A673 (cell line): ENCODE measurements around the gene SCRN1. TPM values are rescaled to one million over a fixed set of nuclear protein-coding genes. Genes with fewer than 3 reads are reported as not detected.

Experiments used
- BruUV-seq: library from RNA; stranded (reverse); fragments of 400-500 nt; replicated peaks from 2 replicates; lab custom pipeline; 2021; lab: Mats Ljungman, UMichigan
- CTCF ChIA-PET: fragments of 300-600 bp; sonication (Branson Sonifier 250); formaldehyde crosslinking; loops from one replicate; lab custom pipeline; 2022; ENCODE audit warnings: antibody characterized with exemption; lab: Charles Lee
- POLR2A ChIA-PET: fragments of 300-600 bp; sonication (Branson Sonifier 250); formaldehyde crosslinking; loops from one replicate; lab custom pipeline; 2022; ENCODE audit warnings: antibody characterized with exemption; ENCODE audit not compliant: low non-redundant PET; lab: Charles Lee
- DNase-seq: peaks from one replicate; pipeline ENCODE4 v3.0.0-alpha.2; 2015; ENCODE audit warnings: low spot score
- H3K27ac ChIP-seq: fragments of 200-600 bp; sonication (generic); 2 replicates; pipeline ENCODE4 v1.5.1; 2016; ENCODE audit warnings: mixed run types, low read depth, mild to moderate bottlenecking, mixed read lengths, antibody characterized with exemption, low read length; ENCODE audit not compliant: poor library complexity, severe bottlenecking
- H3K27me3 ChIP-seq: fragments of 200-600 bp; sonication (generic); replicated peaks from 2 replicates; pipeline ENCODE4 v1.6.1; 2017; ENCODE audit warnings: mixed run types, low read depth, mild to moderate bottlenecking, mixed read lengths, antibody characterized with exemption, low read length; ENCODE audit not compliant: insufficient read depth, poor library complexity
- H3K36me3 ChIP-seq: fragments of 200-600 bp; sonication (generic); 2 replicates; pipeline ENCODE4 v1.6.1; 2016; ENCODE audit warnings: mixed run types, mild to moderate bottlenecking, mixed read lengths, antibody characterized with exemption, low read length; ENCODE audit not compliant: insufficient read depth, poor library complexity, severe bottlenecking
- H3K4me1 ChIP-seq: fragments of 200-600 bp; sonication (generic); 2 replicates; pipeline ENCODE4 v1.6.1; 2017; ENCODE audit warnings: mixed run types, mild to moderate bottlenecking, mixed read lengths, antibody characterized with exemption, low read length; ENCODE audit not compliant: insufficient read depth, poor library complexity, severe bottlenecking
- H3K4me3 ChIP-seq: fragments of 200-600 bp; sonication (generic); 2 replicates; pipeline ENCODE4 v1.5.1; 2016; ENCODE audit warnings: low read depth, mixed run types, mild to moderate bottlenecking, mixed read lengths, low read length; ENCODE audit not compliant: poor library complexity, severe bottlenecking
- H3K9me3 ChIP-seq: fragments of 200-600 bp; sonication (generic); 2 replicates; pipeline ENCODE4 v1.6.1; 2016; ENCODE audit warnings: mixed run types, low read depth, mild to moderate bottlenecking, mixed read lengths, antibody characterized with exemption, low read length; ENCODE audit not compliant: poor library complexity, severe bottlenecking
- EZH2 ChIP-seq: fragments of 200-600 bp; sonication (generic); IDR thresholded peaks from 2 replicates; pipeline ENCODE4 v1.6.1; 2017; ENCODE audit warnings: borderline replicate concordance, low read depth, mild to moderate bottlenecking, mixed read lengths, antibody characterized with exemption, low read length; ENCODE audit not compliant: poor library complexity, severe bottlenecking
- intact Hi-C: fragments of 100-400 bp; cut with micrococcal nuclease; formaldehyde crosslinking; loops from one replicate; pipeline ENCODE4 v1.10.0; 2022; ENCODE audit not compliant: unreplicated experiment
- total RNA-seq: library from RNA; stranded (reverse); gene quantifications from 2 replicates; pipeline ENCODE4 v1.2.3, GENCODE V29; 2021
- TF ChIP-seq, protein P1 (sequence below): fragments of 300-800, 200-600 bp; sonication (generic); conservative IDR thresholded peaks from 2 replicates; pipeline ENCODE4 v1.5.1; 2017; ENCODE audit warnings: low read depth, mild to moderate bottlenecking, antibody characterized with exemption, low read length, moderate library complexity, mixed read lengths

Gene SCRN1
- total RNA-seq, 1 experiment from 2014 or later = 83.9 TPM

GRCh38 chr7:30036220-30036619, 46.6 kb upstream of the SCRN1 start:
- intact Hi-C loops = no loop called here
- H3K4me1 ChIP-seq = no peaks in the 10 kb centered on the region
- BruUV-seq = no TSS peak
- no peaks in the 10 kb centered on the region for H3K27me3 ChIP-seq
- POLR2A ChIA-PET = interaction anchor here (0.7 kb wide), 1 partner anchor 185 kb away, joined by 3 read pairs; no protein-coding TSS in a partner anchor
- no peak overlapping the region for H3K4me3 ChIP-seq
- DNase-seq = no peak
- no peaks in the 10 kb centered on the region for H3K36me3 ChIP-seq
- no peaks in the 10 kb centered on the region for H3K9me3 ChIP-seq
- TF ChIP-seq EZH2 = no peak
- TF ChIP-seq, protein P1, sequence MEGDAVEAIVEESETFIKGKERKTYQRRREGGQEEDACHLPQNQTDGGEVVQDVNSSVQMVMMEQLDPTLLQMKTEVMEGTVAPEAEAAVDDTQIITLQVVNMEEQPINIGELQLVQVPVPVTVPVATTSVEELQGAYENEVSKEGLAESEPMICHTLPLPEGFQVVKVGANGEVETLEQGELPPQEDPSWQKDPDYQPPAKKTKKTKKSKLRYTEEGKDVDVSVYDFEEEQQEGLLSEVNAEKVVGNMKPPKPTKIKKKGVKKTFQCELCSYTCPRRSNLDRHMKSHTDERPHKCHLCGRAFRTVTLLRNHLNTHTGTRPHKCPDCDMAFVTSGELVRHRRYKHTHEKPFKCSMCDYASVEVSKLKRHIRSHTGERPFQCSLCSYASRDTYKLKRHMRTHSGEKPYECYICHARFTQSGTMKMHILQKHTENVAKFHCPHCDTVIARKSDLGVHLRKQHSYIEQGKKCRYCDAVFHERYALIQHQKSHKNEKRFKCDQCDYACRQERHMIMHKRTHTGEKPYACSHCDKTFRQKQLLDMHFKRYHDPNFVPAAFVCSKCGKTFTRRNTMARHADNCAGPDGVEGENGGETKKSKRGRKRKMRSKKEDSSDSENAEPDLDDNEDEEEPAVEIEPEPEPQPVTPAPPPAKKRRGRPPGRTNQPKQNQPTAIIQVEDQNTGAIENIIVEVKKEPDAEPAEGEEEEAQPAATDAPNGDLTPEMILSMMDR = no peak
- no peak overlapping the region for H3K27ac ChIP-seq
- CTCF ChIA-PET = no interaction called here

GRCh38 chr7:30034501-30034900, 44.9 kb upstream of the SCRN1 start:
- Histone ChIP-seq H3K4me1 (peaks cover 9% of the 10 kb centered on the region), H3K4me3 (no peak overlapping the region), H3K36me3 (no peaks in the 10 kb centered on the region), H3K27ac (no peak overlapping the region), H3K27me3 (no peaks in the 10 kb centered on the region), H3K9me3 (no peaks in the 10 kb centered on the region)
- POLR2A ChIA-PET = no interaction called here
- intact Hi-C loops = no loop called here
- CTCF ChIA-PET = no interaction called here
- TF ChIP-seq EZH2 = no peak
- TF ChIP-seq, protein P1 = no peak
- no TSS peak for BruUV-seq
- DNase-seq = no peak

DNA sequence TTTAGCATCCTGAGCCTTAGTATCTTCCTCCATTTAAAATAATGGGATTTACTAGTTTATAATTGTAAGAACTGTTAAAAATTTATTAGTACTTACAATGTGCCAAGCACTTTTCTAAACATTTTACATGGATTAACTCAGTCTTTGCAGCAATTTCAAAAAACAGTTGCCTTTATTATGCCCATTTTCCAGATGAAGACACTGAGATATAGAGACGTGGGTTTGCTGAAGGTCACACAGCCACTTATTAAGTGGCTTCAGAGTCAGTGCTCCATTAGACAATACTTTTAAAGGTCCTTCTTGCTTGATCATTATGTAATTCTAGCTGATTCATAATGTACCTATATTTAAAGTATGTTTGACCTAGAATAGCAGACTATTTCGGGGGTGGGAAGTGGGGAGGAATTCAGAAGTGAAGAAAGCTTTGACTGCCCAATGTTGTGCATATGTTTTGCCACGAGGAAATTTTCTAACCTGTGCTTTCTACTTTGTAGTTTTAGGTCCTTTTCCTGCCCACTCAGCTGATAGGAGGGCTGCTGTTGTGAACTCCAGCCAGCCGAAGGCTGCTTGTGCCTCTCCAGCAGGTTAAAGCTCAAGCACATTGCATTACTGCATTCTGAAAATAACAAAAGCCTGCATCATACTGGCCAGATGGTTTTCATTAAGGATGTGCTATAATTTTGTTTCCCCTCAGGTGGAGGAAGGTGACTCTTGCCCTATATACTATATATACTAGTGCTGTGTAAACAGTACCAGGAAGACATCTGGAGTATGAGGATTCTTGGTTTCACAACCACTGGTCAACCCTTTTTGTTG, 42.9 kb upstream of the SCRN1 start:
- intact Hi-C loops = no loop called here
- no peaks in the 10 kb centered on the region for H3K9me3 ChIP-seq
- H3K36me3 ChIP-seq = no peaks in the 10 kb centered on the region
- TF ChIP-seq EZH2 = no peak
- TF ChIP-seq, protein P1 = no peak
- no peak overlapping the region for H3K27ac ChIP-seq
- POLR2A ChIA-PET = no interaction called here
- DNase-seq = no peak
- H3K4me3 ChIP-seq = no peak overlapping the region
- no peaks in the 10 kb centered on the region for H3K27me3 ChIP-seq
- H3K4me1 ChIP-seq = peaks cover 9% of the 10 kb centered on the region
- no TSS peak for BruUV-seq
- CTCF ChIA-PET = no interaction called here
